ENCODE results near the gene HHAT. TPM values are rescaled to one million over a fixed set of nuclear protein-coding genes. Genes with fewer than 3 reads are reported as not detected.

HHAT gene
- total and polyA plus RNA-seq, 2 of the 13 experiments (the other 11 are each of a cell fraction or from before 2014, with no cell fraction given), result 2.6 to 4.9 TPM

- in situ Hi-C loops (cut with HindIII; ENCODE audit: extremely low pct_ligation_motif_present, low pct_unique_long_range_greater_than_20kb) (no loop called here), intact Hi-C loops (cut with micrococcal nuclease; ENCODE audit: unreplicated experiment) (no loop called here)
- WGBS (ENCODE audit: low lambda C conversion rate), result 53% methylated on average over 13 of the region's 33 CpGs
- Histone ChIP-seq H3K27ac (ENCODE audit: extremely low read length, insufficient read depth, low read length) (no peak overlapping the region), H4K20me1 (ENCODE audit: insufficient read depth, low read length) (no peaks in the 10 kb centered on the region), H3K9ac (ENCODE audit: insufficient read depth, low read depth, low read length) (no peak overlapping the region), H3K36me3 (replicated peaks in 1 of 2; ENCODE audit: control insufficient read depth in 1 of 2, insufficient read depth in 2 of 2, low read length in 2 of 2) (no peaks in the 10 kb centered on the region), H3K9me3 (ENCODE audit: low read length) (no peaks in the 10 kb centered on the region), H3K4me3 (replicated peaks in 1 of 3; ENCODE audit: insufficient read depth in 1 of 3, low read depth in 2 of 3, low read length in 3 of 3) (no peak overlapping the region), H3K79me2 (ENCODE audit: insufficient read depth, low read length) (no peaks in the 10 kb centered on the region), H2AFZ (ENCODE audit: low read length) (no peak overlapping the region), H3K4me2 (ENCODE audit: low read depth, low read length) (no peak overlapping the region), H3K27me3 (ENCODE audit: control insufficient read depth in 1 of 2, insufficient read depth in 2 of 2, low read length in 2 of 2) (no peaks in the 10 kb centered on the region), H3K4me1 (ENCODE audit: insufficient read depth, low read length) (no peaks in the 10 kb centered on the region)
- CTCF ChIA-PET (ENCODE audit: low intra/inter-chr PET ratio, low total read pairs), result no interaction called here
- TF ChIP-seq ZC3H4 (CRISPR knock-in tag; IDR thresholded peaks at IDR 0.05; ENCODE audit: borderline replicate concordance), result no peak
- TF ChIP-seq IKZF5 (CRISPR knock-in tag; IDR thresholded peaks at IDR 0.05), result no peak
- TF ChIP-seq RFXANK (CRISPR knock-in tag; IDR thresholded peaks at IDR 0.05), result no peak
- TF ChIP-seq ATF5 (CRISPR knock-in tag; IDR thresholded peaks at IDR 0.05; ENCODE audit: low read depth), result no peak
- TF ChIP-seq NAIF1 (CRISPR knock-in tag; IDR thresholded peaks at IDR 0.05; ENCODE audit: borderline replicate concordance), result no peak
- TF ChIP-seq FOXO1 (CRISPR knock-in tag; IDR thresholded peaks at IDR 0.05), result no peak
- no peak for TF ChIP-seq UBTF (CRISPR knock-in tag; IDR thresholded peaks at IDR 0.05)
- no peak for TF ChIP-seq HIC2 (CRISPR knock-in tag; IDR thresholded peaks at IDR 0.05; ENCODE audit: low read depth)
- TF ChIP-seq NFKBIZ (CRISPR knock-in tag; IDR thresholded peaks at IDR 0.05), result no peak
- TF ChIP-seq AFF4 (CRISPR knock-in tag; IDR thresholded peaks at IDR 0.05), result no peak
- no peak for TF ChIP-seq ZNF580 (CRISPR knock-in tag; IDR thresholded peaks at IDR 0.05; ENCODE audit: borderline replicate concordance, low read depth)
- TF ChIP-seq IKZF4 (CRISPR knock-in tag; IDR thresholded peaks at IDR 0.05; ENCODE audit: borderline replicate concordance, low read depth, not compliant biosample characterization), result no peak
- TF ChIP-seq ZNF367 (CRISPR knock-in tag; IDR thresholded peaks at IDR 0.05; ENCODE audit: borderline replicate concordance), result no peak
- FAIRE-seq (no peak), ATAC-seq (no peak), DNase-seq (ENCODE audit: low spot score) (no peak)
- POLR2A ChIA-PET, result no interaction called here
- BruUV-seq (replicated peaks), result no TSS peak
Observed at GRCh38 chr1:210683403-210684047, 354.8 kb downstream of the HHAT start.
